NCI-H526 (cell line): ENCODE measurements around the gene SIVA1.

Source experiments
- DNase-seq, 2 experiments: peaks; one replicate each; lab custom pipeline; 2025; lab: John Stamatoyannopoulos, UW

SIVA1 gene

DNA sequence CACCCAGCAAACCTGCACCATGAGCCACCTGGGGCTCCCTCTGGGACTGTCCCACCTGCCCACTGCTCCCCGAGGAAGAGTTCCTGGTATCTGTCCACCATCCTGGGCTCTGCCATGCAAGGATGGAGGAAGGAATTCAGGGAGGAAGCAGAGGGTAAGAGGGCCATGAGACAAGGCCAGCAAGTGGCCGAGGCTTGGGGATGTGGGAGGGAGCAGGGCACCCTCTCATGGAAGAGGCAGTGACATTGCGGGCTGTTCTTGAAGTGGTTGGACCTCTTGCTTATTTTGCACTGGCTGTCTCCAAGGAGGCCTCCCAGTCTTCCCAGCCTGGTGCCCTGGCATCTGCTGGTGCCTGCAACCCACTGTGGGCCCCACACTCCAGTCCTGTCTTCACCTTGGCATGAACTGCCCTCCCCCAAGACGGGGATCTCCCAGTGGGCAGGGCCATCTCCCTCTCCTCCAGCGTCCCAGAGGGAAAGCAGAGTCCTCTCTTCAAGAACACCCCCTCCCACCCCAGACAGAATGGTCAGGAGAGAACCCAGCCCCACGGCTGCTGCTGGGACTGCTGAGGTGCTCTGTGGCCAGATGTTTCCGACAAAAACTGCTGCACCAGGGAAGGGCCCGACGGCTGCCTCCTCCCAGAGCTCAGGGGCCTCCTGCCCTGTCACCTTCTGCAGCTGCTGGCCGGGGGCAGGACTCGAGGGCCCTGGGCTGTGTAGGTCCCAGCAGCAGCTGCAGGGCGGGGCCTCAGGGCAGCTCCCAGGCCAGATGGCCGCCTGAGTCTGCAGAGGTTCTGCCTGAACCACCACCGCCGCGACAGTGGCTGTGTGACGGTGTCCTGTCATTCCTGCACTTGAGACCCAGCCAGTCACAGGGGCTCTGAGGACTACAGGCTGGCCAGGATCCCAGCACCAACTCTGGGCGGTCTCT, 44.4 kb downstream of the SIVA1 start:
- no peak for DNase-seq

GRCh38 chr14:104798300-104799243, 45.6 kb downstream of the SIVA1 start:
- DNase-seq = no peak

DNA sequence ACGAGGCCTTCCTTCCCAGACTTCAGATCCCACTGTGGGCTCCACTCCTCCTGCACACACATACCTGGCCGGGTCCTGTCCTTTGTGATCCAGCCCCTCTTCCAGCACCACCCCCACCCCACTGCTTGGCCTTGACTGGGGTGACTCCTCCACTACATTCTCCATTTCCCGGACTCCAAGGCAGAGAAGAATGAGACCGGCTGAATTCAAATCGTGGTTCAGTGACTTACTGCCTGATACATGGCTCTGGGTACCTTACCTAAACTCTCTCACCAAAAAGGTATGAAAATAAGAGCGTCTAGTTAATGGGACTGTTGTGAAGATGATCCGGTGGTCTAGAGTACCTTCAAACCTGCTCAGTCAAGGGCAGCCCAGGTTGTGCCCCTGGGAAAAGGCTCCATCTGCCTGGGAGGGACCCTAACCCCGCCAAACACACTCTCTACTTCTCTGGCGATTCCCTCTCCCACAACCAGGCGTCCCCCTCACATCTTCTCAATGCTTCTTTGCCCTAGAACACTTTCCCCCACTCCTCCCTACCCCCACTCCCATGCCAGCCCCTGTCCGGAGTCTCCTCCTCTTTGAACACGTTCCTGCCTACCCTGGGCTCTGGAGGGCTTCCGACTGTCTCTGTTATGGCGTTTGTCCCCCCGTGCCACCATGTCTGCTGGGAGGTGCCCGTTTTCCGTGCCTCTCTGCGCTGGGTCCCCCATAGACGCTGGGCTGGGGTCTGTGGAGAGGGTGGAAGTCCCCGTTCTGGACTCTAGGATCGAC, 46.5 kb downstream of the SIVA1 start:
- peak in 1 of 2 experiments; percentile 44 for DNase-seq

DNA sequence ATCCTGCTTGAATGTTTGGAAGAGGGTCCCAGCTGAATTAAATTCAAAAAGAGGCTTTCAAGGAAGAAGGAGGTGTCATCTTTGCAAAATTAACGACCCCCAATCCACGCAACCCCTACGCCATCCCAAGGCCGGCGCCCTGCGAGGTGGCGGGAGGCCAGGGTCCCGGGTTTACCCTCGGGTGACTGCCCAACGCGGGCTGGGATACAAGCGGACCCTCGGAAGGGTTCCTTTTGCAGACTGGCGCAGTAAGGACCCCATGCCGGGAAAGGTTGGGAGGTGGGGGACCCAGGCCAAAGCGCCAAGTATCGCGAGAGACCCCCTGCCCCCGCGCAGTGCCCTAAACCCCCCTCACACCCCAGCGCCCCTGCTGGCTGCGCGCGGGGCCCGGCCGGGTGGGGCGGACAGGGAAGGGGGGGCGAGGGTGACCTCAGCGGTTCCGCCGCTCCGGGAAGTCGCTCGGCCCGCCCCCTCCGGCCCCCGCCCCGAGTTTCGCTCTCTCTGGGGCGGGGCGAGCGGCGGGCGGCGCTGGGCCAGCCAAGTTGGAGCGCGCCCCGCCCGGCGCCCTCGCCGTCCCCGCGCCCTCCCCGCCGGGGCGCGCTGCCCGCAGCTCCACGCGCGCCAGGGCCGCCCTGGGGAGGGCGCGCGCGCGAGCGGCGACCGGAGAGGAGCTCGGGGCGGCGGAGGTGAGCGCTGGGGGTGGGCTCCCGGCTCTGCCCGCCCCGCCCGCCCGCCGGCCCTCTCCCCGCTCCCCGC, 47.2 kb downstream of the SIVA1 start:
- peak in 1 of 2 experiments; percentile 77 for DNase-seq

DNA sequence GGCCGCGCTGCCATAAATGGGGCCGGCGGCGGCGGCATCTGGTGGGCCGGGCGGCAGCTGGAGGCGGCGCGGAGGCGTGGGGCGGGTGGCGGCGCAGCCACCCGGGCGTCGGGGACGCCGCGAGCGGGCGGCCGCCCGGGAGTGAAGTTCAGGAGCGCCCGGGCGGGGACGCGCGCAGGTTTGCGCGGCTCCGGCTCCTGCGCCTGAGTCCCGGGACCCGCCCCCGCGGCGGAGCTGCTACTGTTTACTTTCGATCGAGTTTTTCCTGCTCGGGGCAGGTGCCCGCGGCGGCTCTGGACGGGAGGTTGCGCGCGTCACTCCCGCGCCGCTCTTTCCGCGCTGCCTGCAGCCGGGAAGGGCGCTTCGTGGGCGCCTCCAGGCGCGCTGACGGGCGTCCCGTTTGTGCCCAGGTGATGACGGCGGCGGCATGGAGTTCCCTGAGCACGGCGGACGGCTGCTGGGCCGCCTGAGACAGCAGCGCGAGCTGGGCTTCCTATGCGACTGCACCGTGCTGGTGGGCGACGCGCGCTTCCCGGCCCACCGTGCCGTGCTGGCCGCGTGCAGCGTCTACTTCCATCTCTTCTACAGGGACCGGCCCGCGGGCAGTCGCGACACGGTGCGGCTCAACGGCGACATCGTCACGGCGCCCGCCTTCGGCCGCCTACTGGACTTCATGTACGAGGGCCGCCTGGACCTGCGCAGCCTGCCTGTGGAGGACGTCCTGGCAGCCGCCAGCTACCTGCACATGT, 48.0 kb downstream of the SIVA1 start, which contains the start of gene ZBTB42:
TSS of gene ZBTB42 (plus strand) at position 331 of the 749 bp plus-strand sequence. CDS start at position 428, 97 bp downstream.
- peak; percentile 54 to 91 for DNase-seq

DNA sequence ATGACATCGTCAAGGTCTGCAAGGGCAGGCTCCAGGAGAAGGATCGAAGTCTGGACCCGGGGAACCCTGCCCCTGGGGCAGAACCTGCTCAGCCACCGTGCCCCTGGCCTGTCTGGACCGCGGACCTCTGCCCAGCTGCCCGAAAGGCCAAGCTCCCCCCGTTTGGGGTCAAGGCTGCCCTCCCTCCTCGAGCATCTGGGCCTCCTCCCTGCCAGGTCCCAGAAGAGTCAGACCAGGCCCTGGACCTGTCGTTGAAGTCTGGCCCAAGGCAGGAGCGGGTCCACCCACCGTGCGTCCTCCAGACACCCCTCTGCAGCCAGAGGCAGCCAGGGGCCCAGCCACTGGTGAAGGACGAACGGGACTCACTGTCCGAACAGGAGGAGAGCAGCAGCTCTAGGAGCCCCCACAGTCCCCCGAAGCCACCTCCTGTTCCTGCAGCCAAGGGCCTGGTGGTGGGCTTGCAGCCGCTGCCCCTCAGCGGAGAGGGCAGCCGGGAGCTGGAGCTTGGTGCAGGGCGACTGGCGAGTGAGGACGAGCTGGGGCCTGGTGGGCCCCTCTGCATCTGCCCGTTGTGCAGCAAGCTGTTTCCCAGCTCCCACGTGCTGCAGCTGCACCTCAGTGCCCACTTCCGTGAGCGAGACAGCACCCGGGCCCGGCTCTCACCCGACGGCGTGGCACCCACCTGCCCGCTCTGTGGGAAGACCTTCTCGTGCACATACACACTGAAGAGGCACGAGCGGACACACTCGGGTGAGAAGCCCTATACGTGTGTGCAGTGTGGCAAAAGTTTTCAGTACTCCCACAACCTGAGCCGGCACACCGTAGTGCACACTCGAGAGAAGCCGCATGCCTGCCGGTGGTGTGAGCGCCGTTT, 48.8 kb downstream of the SIVA1 start:
- no peak for DNase-seq

DNA sequence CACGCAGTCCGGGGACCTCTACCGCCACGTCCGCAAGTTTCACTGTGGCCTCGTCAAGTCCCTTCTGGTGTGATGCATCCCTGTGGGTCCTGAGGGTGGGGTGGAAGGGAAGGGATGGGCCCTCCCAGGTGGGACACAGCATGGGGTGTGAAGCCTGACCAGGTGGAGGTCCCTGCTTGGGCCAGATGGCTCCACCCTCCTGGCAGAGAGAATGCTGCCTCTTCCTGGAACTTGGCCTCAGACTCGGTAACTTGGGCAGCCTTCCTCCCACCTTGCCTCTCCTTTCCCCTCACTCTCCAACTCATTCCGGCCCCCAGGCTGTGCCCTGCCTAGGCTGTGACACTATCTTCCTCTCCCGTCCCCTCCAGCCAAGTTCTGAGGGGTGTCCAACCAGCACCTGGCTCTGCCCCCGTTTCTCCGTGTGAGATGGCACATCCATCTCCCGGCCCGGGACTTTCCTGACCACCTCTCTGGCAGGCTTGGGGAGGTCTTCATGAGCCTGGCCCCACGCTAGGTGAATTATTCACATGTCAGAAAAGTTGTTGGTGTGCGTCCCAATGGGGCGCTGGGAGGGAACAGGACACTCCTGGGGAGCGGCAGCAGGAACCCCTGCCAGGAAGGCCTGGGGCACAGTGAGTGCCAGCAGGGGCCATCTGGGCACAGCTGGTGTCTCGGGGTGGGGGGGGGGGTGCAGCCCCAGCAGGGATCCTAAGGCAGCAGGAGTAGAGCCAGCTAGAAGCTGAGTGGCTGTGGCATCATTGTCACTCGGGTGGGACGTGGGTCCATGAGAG, 49.6 kb downstream of the SIVA1 start:
- no peak for DNase-seq

DNA sequence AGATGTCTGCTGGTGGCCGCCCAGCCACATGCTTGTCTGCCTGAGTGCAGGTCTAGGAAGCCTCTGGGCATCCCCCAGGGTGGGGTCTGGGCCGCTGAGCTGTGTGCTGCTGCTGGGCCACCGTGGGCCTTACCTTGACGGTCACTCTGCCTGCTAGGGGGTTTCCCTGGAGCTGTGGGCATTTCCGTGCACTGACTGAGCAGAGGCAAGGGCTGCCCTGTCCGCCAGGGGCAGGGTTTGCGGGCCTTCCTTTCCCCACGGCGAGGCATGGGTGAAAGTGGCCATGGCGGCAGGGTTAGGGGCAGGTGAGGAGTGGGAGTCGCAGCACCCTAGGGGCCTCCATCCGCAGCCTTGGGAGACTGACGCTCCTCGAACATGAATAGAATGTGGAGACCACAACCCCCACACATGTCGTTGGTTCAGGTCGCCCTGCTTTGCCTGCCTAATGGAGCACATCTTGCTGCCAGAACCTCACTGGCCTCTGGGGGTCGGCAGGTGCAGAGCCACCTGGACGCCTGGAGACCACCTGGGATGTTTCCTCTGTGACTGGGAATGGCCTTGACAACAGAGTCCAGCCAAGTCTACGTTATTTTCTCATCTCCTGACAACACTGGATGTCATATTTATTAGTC, 50.4 kb downstream of the SIVA1 start:
- peak; percentile 55 to 82 for DNase-seq

DNA sequence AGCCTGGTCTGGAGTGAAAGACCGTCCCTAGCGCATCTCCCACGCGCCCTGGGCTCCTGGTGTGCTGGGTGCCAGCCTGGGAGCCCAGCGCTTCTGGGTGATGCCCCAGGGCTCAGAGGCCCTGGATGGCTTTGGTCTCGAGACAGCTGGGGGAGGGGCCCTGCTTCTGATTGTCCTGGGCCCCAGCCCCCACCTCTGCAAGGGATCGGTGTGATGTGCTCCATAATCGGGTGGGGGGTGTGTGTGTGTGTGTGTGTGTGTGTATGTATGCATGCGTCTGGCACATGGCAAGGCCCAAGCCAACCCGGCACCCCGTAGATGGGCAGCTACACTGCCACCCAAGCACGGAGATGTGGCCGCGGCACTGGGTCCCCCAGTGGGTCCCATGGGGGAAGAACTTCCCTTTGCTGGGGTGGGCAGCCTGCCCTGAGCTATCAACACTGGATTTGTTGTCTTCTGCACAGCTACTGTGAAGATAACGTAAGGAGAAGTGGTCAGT, 51.0 kb downstream of the SIVA1 start:
- peak in 1 of 2 experiments; percentile 82 for DNase-seq

DNA sequence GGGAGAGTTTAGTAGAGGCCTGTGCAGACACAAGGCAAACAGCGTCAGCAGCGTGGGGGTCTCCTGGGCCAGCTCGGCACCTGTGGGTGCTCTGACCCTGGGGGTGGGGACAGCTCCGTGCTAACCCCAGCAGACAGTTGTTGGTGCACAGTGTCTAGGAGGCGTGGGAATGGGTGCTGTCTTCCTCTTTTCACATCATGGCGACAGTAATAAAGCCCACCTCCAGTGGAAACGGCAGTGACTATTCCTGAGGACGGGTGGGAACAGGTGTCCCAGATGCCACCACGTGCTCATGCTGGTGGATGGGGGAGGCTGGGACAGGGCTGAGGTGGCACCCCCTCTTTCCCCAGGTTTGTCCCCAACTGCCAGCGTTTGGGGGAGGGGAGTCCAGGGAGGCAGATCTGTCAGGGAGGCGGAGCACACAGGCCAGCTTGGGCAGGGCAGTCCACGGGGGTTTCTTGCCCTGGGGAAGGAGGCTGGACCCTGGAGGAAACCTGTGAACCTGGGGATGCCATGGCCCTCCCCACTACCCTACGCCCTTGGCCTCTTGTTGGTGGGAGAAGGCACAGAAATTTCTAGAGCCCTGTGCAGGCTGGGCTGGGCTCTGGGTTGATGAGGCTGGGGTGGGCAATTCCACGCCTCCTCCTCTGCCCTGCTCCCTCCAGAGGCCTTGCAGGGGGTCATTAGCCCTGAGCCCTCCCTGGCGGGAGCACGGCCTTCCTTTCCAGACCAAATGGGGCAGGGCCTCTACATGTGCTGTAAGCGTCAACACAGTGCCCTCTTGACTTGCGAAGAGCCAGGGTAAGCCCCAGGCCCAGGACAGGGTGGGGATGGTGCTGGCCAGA, 51.8 kb downstream of the SIVA1 start:
- DNase-seq = no peak

DNA sequence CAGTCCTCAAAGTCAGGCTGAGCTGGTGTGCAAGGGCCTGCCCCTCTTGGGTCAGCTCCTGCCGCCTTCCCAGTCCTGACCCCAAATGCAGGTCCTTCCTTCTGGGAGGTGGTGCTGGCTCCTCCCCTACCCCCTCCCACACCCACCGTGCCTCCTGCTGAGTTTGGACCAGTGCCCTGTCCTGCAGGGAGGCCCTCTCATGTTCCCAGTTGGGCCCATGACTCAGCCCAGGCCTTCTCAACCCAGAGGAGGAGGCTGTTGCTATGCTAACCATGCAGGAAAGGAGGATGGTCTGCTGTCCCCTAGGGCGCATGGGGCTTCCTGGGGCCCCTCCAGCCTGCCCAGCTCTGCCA, 52.4 kb downstream of the SIVA1 start:
- DNase-seq = no peak

DNA sequence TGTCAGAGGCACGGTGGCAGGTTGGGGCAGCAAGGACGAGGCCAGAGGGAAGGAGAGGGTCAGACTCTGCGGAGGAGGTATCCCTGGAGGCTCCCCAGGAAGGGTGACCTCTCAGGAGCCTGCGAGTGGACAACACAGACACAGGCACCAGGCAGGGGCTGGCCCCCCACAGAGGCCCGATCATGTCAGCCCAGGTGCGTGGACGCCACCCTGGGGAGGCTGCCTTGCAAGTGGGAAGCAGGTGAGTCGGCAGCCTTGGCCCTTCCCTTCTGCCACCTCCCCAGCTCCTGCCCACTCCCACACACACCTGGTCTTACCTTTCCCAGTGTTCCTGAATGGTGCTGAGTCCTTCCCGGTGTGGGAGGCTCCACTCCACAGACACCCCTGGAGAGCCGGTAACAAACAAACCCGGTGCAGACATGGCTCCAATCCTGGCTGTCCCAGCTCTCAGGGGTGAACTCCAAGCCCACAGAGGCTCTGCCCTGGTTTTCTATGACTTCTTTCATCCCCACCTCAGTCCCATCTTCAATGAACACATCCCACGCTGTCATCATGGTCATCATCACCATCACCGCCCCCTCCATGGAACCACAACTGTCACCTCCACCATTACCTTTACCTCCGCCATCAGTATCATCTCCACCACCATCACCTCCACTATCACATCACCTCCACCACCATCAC, 53.1 kb downstream of the SIVA1 start:
- no peak for DNase-seq

DNA sequence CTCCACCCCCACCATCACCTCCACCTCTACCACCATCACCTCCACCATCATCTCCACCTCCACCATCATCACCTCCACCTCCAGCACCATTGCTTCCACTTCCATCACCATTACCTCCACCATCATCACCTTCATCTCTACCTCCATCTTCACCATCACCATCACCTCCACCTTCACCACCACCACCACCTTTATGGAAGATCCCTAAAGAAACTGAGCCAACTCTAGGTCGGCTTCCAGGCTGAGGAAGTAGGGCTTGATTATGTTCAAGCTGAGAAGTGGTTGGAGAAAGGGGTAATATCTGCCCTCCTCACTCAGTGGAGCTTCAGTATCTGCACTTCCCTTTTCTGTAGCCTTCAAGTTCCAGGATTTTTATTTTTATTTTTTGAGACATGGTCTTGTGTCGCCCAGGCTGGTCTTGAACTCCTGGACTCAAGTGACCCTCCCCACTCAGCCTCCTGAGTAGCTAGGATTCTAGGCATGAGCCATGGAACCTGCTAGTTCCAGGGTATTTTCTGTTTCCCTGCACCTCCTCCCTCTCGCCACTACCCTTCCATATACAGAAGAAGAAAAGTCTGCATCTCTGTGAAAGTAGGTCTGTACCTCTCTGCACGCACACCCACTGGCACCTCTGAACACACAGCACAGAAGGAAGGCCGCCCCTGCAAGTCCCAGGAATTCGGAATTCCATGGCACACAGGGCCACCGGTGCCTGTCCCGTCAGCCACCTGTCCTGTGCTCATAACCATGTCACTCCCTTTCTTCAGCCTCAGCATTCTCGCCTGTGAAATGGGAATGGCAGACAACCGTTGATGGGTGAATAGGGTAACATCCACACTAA, 53.9 kb downstream of the SIVA1 start:
- DNase-seq = no peak

- DNase-seq = no peak
Observed at GRCh38 chr14:104808456-104808855, 55.5 kb downstream of the SIVA1 start.
